GM12873 (cell line): Measurements from ENCODE around the gene PSTPIP1.

ENCODE experiments used
- CTCF ChIP-seq: IDR thresholded peaks from 2 replicates; pipeline ENCODE4 v1.5.1; 2012; ENCODE audit warnings: low read depth, mild to moderate bottlenecking, moderate library complexity, low read length, control low read depth; ENCODE audit not compliant: insufficient read depth; ENCODE audit errors: missing control alignments

Gene PSTPIP1

DNA sequence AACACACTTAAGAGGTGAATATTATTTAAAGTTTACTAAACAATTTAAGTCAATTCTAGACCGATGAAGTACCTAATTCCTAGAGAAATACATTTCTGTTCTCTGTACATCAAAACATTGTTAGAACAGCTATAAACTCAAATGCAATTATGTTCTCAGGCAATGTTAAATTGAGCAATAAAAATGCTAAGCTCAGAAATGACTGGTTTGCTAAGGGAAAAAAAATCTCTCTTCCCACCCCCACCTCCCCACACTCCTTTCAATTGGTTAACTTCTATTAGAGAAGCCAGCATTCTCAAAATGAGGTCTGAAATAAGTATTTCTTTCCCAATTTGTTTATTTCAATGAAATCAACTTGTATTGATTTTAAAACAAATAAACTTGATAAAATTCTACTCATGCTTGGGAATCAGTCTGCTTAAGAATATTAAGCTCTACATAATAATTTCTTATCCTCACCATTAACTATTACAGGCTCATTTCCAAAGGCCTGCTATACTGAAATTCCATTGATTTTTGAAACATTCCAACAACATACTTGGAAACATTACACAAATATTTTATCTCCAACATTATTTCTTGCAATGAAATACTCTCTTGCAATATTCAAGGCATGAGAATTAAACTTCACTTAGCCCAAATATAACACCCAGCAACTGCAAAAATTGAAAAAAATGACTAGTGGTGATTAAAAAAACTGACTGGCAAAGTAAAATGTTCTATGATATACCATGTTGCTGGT lies 53.4 kb downstream of the PSTPIP1 start:
- no peak for TF ChIP-seq CTCF

GRCh38 chr15:77052556-77052955 lies 57.6 kb downstream of the PSTPIP1 start:
- TF ChIP-seq CTCF, result no peak

- TF ChIP-seq CTCF, result no peak
These were observed 58.8 kb downstream of the PSTPIP1 start for GRCh38 chr15:77053709-77054108.

DNA sequence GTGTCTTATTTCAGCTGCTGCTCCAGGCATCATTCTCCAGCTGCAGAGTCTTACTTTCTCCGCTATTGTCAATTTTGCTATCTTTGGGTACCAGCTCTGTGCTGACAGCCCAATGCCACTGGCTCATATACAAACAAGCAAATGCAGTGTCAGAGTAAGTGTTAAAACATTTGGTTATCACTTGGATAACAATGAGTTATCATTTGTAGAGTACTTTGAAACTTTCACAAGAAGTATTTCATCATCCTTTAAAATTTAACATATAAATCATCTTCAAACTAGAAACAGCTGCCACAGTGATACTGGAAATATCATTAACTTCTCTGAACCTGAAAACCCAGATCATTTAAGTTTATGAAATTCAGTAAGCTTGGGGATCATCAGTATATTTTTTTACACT lies 62.1 kb downstream of the PSTPIP1 start:
- no peak for TF ChIP-seq CTCF

GRCh38 chr15:77057685-77058084 lies 62.8 kb downstream of the PSTPIP1 start:
- no peak for TF ChIP-seq CTCF

- TF ChIP-seq CTCF, result no peak
These were observed 63.5 kb downstream of the PSTPIP1 start for GRCh38 chr15:77058468-77058867.

DNA sequence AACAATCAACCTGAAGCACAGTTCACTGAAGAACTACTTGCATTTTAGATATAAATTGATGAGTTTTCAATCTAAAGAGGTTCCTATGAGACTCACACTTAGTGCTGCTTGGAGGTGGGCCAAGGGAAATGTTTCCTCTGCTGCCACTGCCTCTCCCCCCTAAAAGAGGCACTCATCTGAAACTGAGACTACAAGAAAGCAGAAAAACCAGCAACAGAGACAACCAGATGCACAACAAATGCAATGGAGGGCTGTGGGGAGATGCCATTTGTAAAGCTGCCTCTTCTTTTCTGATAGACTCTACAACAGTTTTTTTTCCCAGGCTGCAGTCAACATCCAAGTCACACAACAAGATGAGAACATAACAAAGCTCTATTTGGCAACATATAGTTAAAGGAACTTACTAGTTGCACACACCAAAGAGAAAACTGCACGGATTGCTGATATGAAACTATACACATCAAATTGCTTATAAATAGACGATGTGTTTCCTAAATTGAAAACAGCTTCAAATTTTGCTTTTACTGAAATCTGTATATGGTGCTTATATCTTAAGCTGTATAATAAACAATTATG lies 64.9 kb downstream of the PSTPIP1 start:
- no peak for TF ChIP-seq CTCF
